Activated CD4-positive, alpha-beta T cell treated with anti-CD3 and anti-CD28 coated beads for 4 hours (primary cell): ENCODE data around the gene BUD23.
"Not testable (repeated sequence)": the region's sequence is repeated elsewhere in the genome, so short reads cannot be mapped to it uniquely, and the experiment has no call there.

Source experiments
- DNase-seq, 2 donors: peaks; one replicate each; pipeline ENCODE4 v3.0.0-alpha.2; 2020

Gene BUD23

DNA sequence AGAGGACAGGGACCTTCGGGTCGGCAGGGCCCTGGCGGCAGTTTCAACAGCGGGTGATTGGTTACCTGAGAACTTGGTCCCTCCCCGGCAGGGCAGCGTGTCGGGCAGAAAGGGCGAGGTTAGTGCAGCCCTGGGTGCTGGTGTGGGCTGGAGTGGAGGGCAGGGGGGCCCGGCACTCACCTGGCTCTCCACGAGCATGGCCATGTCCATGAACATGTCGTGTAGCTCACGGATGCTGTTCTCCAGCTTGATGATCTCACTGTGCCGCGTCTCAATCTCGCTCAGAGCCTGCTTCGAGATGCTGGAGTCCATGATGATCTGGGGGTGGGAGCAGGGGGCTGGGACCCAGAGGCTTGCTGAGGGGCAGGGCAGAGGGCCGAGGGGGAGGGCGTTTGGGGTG lies 19.3 kb downstream of the BUD23 start:
- DNase-seq: no peak

DNA sequence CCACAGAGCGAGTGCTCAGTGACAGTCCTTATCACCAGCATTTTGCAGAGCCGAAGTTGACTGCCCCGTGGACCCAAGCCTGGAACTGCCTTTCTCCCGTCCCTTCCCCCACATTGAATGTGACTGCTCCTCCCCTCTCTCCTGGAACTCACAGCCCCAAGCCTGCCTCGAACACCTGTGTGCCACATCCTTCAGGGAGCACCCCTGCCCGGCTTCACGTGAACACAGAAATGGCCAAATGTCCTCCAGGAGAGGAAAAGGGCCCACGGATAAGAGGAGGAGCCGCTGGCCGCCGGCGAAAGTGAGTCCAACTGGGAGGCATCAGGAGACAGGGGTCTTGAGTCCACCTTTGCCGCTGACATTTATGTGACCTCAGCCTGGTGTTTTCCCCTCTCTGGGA lies 19.8 kb downstream of the BUD23 start:
- no peak for DNase-seq

DNA sequence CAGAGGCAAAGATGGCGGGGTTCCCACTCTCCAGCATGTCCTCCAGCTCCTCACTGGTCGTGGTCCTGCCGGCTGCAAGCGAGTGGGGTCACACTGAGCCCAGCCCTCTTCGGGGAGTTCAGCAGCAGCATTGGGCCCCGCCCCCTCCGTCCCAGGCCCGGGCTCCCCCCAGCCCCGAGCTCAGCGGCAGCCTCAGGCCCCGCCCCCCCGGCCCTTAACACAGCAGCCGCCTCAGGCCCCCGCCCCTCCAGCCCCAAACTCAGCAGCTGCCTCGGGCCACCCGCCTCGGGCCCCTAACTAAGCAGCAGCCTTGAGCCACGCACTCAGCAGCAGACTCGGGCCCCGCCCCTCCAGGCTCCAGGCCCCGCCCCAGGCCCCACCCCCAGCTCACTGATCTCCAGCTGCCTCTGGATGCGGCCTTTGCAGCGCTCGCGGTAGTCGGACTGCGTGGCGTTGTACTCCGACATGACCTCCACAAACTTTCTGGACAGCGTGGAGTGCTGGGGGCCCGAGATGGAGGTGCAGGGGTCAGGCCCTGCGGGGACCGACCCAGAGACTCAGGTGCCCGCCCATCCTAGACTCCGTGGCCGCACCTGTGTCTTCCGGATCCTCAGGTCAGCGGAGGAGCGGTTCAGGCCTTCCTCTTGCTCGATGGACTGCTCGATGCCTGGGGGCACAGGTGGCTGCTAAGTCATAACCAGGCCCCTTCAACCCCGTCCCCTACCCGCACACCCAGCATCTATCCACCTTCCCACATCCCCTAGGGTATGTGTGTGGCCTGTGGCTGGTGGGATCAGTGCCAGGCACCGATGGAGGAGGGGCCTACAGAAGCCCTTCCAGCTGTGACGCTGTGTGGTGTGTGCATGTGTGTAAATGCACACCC lies 20.6 kb downstream of the BUD23 start:
- peak; percentile 33 to 35 for DNase-seq

DNA sequence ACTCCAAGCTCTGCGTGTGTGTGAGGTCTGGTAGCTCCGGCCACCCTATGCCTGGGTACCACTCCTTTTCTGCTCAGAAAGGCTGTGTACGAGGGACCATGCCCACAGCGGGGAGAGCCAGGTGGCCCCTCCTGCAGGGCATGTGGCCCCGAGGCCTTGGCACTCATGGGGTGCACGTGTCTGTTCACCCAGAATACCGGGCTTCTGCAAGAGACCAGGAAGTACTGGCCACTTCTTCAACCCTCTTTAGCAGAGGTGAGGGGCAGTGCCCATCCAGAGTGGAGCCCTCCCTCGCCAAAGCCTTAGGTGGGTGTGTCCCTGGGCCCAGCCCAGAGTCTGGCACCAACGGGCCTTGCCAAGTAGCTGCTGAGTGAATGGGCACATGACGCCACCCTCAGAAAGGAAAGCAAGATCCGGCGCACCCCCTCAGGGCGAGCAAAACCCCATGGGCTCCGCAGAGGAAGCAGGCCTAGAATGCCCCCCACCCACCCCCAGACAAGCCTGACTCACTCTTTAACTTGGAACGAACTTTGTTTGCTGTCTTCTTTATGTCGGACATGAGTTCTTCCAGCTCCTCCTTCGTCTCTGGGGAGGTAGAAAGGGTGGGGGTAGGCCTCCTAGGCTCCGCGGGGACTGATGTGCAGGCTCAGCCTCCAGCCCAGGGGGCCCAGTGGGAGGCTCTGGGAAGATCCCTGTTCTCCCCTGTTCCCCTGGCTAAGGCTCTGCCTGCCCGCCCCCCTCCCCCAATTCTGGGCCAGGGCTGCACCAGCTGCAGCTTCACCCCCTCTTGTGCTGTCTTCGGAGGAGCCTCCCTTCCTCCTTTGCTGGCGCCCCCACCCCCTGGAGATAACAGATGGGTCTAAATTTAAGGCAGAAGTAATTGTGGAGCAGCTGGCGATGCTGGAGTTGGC lies 21.5 kb downstream of the BUD23 start:
- no peak for DNase-seq

DNA sequence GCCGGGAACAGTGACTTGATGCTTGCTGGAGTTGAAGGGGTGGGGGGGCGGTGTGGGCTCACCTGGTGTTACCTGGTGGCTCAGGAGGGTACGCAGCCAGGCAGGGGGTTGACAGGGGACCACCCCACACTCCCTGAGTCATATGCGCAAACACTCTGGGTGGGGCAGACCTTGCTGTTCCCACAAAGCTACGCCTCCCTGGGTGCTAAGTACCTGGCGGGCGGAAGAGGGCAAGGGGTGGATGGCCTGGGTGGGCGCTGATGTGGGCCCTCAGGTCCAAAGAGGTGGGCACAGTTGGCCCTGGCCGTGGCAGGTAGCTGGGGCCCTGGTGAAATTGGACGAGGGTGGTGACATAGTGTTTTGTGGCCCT lies 22.1 kb downstream of the BUD23 start:
- no peak for DNase-seq

DNA sequence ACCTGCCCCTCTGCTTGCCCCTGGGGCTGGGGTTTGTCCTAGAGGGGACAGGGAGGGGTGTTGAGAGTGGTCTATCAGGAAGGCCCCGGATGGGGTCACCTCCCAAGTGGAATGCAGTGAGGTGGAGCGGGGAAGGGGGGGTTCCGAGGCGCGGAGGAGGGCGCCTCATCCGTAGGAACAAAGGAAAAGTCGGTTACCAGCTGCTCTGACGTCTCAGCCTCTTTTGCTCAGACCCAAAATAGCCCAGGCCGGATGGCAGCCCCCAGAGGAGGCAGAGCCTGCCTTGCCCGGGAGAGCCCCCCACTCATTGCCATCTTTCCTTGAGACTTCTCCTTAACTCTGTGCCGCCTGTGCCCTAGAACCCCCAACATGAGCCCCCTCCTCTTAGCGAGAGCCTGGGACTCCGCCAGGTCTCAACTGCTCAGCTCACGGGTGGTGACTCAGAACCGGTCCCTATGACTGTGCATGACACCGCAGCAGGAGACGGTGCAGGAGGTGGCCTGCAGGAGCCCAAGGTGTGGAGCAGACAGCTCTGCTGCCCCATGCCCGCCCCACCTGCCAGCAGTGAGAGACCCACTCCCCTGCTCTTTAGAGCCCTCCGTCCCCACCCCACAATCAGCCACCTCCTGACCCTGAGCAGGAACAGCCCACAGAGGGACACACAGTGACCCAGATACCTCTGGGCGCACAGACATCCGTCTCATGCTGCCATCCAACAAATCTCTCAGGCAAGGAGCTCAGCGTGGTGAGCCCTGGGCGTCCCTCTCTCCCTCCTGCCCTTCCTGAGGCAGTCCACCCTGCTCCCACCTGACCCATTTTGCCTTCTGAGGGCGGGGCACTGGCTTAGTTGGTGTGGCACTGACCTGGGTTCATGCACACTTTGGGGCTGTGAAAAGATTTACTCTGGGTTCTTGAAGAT lies 23.0 kb downstream of the BUD23 start:
- peak; percentile 26 to 34 for DNase-seq

DNA sequence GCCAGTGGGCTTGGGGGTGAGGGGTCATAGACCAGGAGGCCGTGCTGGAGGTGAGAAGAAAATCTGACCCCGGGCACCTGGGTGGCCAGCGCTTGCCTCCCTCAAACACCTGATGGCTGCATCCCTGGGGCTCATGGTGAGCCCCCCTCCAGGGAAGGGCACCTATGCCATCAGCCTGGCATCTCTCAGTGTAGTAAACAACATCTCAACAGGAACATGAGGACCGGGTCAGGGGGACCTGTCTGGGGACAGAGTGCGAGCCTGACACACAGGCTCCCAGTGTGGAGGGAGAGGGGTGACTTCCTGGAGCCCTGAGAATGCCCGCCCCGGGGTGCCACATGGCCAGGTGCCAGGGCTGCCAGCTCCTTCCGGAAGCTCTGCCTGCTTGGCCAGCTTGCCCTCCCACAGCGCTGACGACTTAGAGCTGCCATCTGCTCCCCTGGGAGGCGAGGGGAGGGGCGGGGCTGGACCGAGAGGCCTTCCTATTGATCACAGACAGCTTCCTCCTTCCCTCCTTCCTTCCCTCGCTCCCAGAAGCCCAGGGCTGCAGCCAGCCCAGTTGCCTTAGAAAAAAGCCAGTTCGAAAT lies 23.7 kb downstream of the BUD23 start:
- DNase-seq: no peak

DNA sequence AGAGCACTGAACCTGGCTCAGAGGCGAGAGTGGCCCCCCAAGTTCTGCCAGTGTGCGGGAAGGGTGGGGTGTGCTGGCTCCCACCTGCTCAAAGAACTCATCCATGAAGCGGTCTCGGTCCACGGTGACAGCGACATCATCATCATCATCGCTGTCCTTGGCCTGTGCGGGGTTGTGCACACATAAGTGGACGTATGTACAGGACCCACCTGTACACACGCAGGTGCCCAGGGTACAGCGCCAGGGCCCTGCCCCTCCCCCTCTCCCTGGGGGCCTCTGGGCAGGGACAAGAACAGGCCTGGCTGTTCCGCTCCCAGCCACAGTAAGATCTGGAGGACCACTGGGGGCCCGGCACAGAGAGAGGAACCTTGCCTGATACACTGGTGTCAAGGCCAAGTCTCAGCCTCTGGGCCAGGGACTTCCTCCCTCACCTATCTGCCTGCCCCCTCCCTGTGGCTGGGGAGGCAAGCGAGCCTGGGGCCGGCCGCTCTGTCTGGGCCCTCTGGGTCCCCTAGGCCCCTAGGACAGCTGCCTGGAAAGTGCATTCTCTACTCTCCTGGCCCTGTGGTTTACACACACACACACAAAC lies 25.7 kb downstream of the BUD23 start:
- no peak for DNase-seq

DNA sequence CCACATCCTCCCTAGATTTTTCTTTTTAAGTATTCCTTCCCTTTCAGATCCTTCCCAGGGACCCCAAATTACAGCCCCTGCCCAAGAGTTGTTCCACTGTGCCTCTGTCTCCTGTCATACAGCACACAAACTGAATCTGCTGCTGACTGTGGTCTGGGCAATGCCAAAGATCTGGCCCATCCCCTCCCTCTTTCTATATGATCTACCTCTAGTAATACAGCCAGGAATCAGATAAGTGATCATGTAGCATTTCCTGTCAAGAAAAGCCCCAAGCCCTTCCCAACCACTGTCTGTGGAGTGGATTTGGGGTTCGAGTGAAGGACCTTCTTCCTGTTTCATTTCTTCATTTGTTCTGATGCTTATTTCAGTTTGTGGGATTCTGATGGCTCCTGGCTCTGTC lies 29.4 kb downstream of the BUD23 start:
- DNase-seq: no peak

DNA sequence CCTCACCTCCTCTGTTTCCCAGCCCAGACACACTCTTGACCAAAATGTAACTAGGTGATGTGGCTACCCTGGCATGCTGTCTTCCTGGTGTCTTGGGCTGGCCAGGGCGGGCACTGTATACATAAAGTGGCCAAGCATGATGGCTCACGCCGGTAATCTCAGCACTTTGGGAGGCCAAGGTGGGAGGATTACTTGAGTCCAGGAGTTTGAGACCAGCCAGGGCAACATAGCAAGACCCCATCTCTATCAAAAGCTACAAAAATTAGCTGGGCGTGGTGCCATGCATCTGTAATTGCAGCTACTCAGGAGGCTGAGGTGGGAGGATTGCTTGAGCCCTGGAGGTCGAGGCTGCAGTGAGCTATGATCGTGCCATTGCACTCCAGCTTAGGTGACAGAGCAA lies 29.9 kb downstream of the BUD23 start:
- not testable (repeated sequence) for DNase-seq

DNA sequence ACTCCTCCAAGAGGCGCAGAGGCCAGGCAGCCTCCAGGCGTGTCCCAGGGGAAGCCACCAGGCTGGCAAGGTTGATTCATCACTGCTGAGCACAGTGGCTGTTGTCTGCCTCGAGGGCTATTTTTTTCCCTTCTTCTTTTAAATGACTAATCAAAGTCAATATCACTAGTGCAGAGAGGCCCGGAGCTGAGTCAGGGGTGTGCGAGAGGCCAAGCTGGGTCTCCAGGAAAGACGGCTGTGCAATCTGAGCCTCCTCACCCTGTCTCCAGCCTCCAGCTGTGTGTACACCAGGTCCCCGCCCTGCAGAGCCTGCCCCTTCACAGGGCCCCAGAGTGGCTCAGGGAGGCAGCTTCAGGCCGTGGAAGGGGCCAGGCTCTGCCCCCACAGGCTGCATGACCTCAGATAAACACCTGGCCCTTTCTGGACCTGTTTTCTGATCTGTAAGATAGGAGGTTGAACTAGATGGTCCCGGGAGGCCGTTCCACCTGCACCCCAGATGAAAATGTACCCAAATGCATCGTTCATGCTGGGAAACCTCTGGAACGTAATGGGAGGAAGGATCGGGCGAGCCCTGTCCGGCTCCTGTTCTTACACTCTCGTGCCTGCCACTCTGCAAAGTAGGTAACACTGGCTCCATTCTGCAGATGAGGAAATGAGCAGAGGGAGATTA lies 32.4 kb downstream of the BUD23 start:
- DNase-seq: peak in 1 of 2 donors; percentile 36

DNA sequence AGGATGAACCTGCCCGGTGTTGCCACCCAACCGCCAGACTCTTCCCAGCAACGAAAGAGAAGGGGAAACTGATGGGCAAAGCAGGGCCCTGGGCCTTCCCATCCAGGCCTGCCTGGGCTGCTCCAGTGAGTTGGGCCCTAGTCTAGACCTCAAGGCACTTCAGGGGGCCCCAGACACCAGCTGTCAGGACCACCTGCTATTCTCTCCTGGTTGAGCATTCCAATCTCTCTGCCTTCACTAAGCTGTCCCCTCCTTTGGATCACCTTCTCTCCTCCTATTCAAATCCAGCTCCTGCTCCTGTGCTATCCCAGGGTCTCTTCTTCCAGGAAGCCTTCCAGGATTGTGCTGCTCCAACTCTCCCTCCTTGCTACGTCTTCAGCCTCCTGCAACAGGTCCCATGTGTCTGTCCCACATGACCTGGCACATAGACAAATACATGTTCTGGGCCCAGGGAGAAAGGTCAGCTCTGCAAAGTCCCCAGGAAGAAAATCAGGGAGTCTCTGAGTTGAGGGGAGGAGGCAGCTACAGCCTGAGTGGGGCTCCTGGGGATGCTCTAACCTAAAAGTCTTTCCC lies 33.0 kb downstream of the BUD23 start:
- no peak for DNase-seq

DNA sequence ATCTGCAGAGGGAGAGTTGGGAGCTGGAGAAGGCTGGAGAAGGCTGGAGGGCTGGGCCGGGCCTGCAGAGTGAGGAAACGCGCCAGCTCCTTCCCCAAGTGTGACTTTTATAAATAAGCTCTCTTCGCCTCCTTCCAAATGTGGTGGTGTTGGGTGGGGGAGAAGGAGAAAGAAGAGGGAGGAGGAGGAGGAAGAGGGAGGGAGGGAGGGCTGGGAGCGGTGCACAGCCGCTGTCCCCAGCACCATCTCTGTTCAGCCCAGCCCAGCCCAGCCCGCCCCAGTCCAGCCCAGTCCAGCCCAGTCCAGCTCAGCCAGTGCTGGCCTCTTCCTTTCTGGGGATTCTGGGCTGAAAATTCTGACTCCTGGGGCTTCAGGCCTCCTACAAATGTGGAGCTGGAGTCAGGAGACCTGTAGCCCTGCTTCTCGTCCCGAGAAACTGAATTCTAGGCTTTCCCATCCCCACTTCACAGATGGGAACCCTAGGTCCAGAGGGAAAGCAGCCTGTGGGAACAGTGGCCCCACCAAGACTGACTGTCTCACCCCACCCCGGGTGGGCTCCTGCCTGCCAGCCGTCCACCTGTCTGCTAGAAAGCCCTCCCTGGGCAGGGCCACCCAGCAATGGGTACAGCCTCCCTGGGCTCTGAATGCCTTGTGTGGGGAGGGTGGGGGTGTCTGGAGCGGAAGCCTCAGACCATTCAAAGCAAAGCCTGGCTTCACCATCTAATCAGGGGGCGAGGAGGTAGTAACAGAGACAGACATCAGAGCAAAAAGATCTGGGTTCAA lies 33.8 kb downstream of the BUD23 start:
- no peak for DNase-seq

DNA sequence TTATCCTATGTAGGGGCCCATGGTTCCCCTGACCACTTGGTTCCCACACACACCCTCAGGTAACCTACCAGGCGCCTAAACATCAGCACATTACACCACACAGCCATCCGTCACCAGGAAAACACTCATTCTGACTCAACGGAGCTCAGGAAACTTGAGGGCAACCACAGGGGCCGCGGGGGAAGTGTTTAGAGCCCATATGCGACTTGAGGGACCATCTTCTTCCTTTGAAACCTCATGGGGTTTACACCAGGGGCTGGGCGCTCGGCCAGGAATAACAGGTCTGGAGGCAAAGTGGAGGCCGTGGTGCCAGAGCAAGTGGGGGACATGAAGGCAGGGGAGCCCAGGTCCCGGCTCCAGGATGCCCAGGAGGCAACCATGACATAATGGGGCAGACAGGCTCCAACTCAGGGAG lies 34.6 kb downstream of the BUD23 start:
- DNase-seq: peak; percentile 77 to 79

DNA sequence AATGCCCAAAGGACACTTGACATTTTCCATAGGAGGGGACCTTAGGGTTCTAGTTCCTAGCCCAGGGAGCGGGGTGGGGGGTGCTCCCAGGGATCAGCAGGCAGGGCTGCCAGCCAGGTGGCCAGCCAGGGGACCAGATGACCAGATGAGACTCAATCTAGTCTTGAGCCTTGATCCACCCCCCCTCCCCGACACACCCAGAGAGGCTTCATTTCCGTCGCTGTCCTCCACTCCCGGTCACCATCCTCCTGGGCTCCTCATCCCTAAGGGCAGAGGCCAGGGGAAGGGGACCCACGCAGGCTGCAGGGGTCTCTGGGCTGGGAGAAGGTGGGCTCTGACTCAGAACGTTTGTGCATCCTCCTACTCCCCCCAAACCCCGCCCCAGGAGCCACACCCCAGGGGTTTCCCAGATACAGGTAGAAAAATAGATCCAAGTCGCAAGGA lies 35.1 kb downstream of the BUD23 start:
- peak; percentile 36 to 44 for DNase-seq

DNA sequence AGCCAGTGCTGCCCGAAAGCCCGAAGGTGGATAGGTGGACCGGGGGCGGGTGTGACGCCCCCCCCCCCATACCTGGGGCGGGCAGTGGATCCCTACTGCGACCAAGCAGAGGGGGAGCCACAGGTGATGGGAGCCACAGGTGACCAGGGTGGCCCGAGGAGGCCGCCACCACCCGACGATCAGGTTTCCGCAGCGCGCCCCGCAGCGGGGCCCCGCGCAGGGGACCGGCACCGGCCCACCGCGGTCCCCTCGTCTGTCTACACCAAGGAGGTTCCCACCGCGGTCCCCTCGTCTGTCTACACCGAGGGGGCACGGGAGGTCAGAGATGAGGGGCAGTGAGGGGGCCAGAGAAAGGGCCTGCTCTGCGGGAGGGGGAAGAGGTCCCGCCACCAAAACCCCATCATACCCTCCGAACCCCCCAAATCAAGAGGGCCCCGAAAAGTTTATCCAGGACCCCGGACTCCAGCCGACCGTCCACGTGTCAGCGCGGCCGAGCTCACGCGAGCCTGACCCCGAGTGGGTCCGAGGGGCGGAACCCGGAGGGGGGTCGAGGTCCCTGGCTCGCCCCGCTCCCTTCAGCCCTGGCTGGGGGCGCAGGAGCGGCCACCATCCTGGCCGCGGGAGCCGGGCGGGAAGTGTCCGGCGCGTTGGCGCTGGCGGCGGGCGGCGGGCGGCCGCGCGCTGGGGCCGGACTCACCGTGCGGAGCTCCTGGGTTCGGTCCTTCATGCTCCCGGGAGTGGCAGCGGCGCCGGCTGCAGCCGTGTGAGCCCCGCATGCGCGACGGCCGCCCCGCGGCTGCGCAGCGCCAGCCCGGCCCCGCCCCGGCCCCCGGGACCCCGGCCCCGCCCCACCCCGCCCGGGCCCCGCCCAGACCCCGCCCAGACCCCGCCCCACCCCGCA lies 35.8 kb downstream of the BUD23 start, which contains the start of gene STX1A:
Gene STX1A (minus strand): TSS at position 765 of the 901 bp plus-strand sequence. CDS start 38 bp downstream, at position 727.
- DNase-seq: peak; percentile 63 to 69

DNA sequence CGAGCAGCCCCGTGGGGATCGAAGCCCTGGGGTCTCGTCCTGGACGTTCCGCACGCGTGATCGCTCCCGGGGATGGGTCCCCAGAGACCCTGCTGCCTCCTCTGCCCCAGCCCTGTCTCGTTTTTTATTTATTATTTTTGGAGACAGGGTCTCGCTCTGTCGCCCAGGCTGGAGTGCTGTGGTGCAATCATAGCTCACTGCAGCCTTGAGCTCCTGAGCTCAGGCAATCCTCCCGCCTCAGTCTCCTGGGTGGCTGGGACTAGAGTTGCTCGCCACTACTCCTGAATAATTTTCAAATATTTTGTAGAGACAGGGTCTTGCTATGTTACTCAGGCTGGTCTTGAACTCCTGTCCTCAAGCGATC lies 36.4 kb downstream of the BUD23 start:
- no peak for DNase-seq

DNA sequence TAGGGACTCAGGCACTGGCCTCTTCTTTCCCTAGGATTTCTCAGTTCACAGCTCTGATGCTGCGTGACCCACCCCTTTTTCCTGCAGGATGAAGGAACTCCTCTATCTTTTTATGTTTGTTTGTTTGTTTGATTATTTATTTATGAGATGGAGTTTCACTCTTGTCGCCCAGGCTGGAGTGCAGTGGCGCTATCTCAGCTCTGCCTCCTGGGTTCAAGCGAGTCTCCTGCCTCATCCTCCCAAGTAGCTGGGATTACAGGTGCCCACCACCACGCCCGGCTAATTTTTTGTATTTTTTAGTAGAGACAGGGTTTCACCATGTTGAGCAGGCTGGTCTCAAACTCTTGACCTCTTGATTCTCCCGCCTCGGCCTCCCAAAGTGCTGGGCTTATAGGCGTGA lies 37.0 kb downstream of the BUD23 start:
- not testable (repeated sequence) for DNase-seq

DNA sequence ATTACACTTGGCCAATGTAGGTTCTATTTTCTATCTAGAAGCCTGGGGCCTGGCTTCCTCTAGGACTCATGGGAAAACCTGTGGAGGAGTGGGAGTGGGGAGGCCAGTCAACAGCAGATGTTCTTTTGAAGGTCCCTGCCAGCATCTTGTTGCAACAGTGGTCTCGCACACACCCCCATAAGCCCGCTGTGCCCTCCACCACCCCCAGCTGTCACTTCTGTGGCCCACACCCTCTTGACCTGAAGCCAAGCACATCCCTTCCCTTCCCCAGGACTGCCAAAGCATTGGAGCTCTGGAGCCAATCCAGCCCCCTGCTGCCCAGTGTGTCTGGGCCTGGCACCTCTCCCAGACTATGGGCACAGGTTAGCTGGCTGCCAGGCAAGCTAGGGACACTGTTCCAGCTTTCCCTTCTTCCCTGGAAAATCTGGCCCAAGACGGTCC lies 38.0 kb downstream of the BUD23 start:
- no peak for DNase-seq
